Lower lobe of right lung (tissue), 2 donors: ENCODE results near the gene FXYD7. TPM values are rescaled to one million over a fixed set of nuclear protein-coding genes. Genes with fewer than 3 reads are reported as not detected.

Experiments
- ATAC-seq, 2 donors: fragments of 200-7000 bp; cut with Tn5 transposase; one replicate each; pipeline ENCODE4 v1.9.1; 2020 to 2022; ENCODE audit warnings: mild to moderate bottlenecking in 2 of 2, moderate library complexity in 2 of 2
- DNase-seq: peaks from one replicate; pipeline ENCODE4 v3.0.0-alpha.2; 2020
- H3K27ac ChIP-seq: fragments of 200-600 bp; one replicate; pipeline ENCODE4 v1.8.0; 2022
- H3K27me3 ChIP-seq: fragments of 200-600 bp; one replicate; pipeline ENCODE4 v1.8.0; 2022; ENCODE audit warnings: low read depth
- H3K36me3 ChIP-seq: fragments of 200-600 bp; one replicate; pipeline ENCODE4 v1.8.0; 2022; ENCODE audit warnings: mild to moderate bottlenecking
- H3K4me1 ChIP-seq: fragments of 200-600 bp; one replicate; pipeline ENCODE4 v1.8.0; 2022
- H3K4me3 ChIP-seq: fragments of 200-600 bp; one replicate; pipeline ENCODE4 v1.8.0; 2022; ENCODE audit warnings: mild to moderate bottlenecking
- H3K9me3 ChIP-seq: fragments of 200-600 bp; one replicate; pipeline ENCODE4 v1.8.0; 2022
- intact Hi-C: fragments of 100-400 bp; cut with DNase I; formaldehyde crosslinking; loops from one replicate; pipeline ENCODE4 v1.11.0; 2022
- total RNA-seq: library from RNA; stranded (reverse); fragmentation: NEBNext Ultra II Directional; extraction: Animal tissue kit (Norgen Biotek cat#: 25700); gene quantifications from one replicate; pipeline ENCODE4 v1.2.1, GENCODE V29; 2021
- TF ChIP-seq, protein P1 (sequence below): fragments of 200-600 bp; IDR thresholded peaks from one replicate; pipeline ENCODE4 v1.8.0; 2022; ENCODE audit warnings: antibody characterized with exemption, mild to moderate bottlenecking
- donor health status: DM: no; HTN: yes; CAD: no; lungs with severe emphysema.

The FXYD7 gene
- total RNA-seq, 1 donor from 2014 or later, result not detected

DNA sequence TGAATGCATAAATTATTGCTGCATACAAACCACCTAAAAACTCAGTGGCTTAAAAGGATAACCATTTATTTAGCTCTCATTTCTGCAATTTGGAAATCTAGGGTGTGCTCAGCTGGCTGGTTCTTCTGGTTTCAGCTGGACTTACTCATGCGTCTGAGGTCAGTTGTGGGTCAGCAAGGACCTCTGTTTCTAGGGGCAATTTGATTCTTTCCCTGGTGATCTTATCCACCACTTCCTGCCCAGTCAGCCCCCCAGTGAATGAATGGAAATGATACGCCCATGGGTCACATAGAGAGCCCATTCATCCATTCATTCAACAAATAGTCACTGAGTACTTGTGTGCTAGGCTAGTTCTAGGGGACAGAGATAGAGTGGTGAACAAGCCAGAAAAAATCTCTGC, 21.4 kb downstream of the FXYD7 start:
- ATAC-seq, result no peak
- Histone ChIP-seq H3K9me3 (peaks cover 35% of the 10 kb centered on the region), H3K4me1 (peaks cover 6% of the 10 kb centered on the region), H3K4me3 (no peak overlapping the region), H3K27ac (no peak overlapping the region), H3K36me3 (peaks cover 66% of the 10 kb centered on the region), H3K27me3 (no peaks in the 10 kb centered on the region)
- TF ChIP-seq, protein P1, sequence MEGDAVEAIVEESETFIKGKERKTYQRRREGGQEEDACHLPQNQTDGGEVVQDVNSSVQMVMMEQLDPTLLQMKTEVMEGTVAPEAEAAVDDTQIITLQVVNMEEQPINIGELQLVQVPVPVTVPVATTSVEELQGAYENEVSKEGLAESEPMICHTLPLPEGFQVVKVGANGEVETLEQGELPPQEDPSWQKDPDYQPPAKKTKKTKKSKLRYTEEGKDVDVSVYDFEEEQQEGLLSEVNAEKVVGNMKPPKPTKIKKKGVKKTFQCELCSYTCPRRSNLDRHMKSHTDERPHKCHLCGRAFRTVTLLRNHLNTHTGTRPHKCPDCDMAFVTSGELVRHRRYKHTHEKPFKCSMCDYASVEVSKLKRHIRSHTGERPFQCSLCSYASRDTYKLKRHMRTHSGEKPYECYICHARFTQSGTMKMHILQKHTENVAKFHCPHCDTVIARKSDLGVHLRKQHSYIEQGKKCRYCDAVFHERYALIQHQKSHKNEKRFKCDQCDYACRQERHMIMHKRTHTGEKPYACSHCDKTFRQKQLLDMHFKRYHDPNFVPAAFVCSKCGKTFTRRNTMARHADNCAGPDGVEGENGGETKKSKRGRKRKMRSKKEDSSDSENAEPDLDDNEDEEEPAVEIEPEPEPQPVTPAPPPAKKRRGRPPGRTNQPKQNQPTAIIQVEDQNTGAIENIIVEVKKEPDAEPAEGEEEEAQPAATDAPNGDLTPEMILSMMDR, result no peak
- intact Hi-C loops, result no loop called here
- DNase-seq, result no peak

DNA sequence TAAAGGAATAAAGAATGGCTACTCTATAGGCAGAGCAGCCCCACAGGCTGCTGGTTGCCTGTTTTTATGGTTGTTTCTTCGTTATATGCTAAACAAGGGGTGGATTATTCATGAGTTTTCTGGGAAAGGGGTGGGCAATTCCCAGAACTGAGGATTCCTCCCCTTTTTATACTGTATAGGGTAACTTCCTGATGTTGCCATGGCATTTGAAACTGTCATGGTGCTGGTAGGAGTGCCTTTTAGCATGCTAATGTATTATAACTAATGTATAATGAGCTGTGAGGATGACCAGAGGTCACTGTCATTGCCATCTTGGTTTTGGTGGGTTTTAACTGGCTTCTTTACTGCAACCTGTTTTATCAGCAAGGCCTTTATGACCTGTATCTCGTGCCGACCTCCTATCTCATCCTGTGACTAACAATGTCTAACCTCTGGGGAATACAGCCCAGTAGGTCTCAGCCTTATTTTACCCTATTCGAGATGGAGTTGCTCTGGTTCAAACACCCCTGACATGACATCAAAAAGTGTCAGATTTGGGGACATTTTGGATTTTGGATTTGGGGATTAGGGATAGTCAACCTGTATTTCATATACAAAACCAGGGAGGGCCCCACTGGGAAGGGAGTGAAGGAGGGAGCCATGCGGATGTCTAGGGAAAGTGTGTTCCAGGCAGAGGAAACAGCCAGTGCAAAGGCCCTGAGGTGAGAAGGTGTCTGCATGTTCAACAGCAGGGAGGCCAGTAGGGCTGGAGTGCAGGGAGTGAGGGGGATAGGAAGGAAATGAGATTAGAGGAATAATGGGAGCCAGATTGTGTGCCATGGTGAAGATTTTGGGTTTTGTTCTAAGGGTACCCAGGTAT, 22.4 kb downstream of the FXYD7 start:
- Histone ChIP-seq H3K4me3 (no peak overlapping the region), H3K9me3 (peaks cover 35% of the 10 kb centered on the region), H3K27ac (no peak overlapping the region), H3K4me1 (peaks cover 6% of the 10 kb centered on the region), H3K27me3 (no peaks in the 10 kb centered on the region), H3K36me3 (peaks cover 63% of the 10 kb centered on the region)
- TF ChIP-seq, protein P1, result no peak
- ATAC-seq (no peak), DNase-seq (no peak)
- intact Hi-C loops, result no loop called here

DNA sequence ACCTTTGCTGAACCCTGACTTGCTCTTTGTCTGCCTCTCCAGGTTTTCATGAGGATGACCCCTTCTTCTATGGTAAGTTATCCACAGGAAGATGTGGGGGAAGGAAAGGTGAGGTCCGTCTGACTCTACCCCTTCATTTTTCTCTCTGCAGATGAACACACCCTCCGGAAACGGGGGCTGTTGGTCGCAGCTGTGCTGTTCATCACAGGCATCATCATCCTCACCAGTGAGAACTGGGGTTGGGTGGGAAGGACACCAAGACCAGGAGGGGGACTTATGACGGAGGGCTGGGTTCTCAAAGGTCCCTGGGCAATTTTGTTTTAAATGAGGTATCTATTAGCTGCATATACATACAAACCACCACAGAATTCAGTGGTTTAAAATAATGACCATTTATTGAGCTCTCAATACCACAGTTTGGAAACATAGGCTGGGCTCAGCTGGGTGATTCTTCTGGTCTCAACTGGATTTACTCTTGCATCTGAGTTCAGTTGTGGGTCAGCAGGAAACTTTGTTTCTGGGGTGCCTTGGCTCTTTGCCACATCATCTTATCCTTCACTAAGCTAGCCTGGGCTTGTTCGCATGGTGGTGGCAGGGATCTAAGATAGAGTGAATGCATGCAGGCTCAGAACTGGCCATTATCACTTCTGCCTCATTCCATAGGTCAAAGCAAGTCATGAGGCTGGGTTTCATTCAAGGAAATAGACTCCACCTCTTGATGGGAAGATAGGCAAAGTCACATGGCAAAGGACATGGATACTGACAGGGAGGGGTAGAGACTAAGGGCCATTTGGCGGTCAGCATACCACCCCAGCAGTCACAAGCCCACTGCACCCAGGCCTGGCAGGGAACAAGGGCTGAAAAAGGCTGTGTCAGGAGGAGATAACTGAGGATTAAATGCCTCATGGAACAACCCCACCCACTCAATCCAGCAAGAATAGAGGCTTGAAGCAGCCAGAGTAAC, 23.3 kb downstream of the FXYD7 start:
- TF ChIP-seq, protein P1, result no peak
- H3K4me3 ChIP-seq, result no peak overlapping the region
- ATAC-seq (no peak), DNase-seq (no peak)
- intact Hi-C loops, result no loop called here
- peaks cover 35% of the 10 kb centered on the region for H3K9me3 ChIP-seq
- H3K36me3 ChIP-seq, result peaks cover 55% of the 10 kb centered on the region
- H3K4me1 ChIP-seq, result peaks cover 7% of the 10 kb centered on the region
- H3K27me3 ChIP-seq, result no peaks in the 10 kb centered on the region
- peak overlapping the region; percentile 56 for H3K27ac ChIP-seq

DNA sequence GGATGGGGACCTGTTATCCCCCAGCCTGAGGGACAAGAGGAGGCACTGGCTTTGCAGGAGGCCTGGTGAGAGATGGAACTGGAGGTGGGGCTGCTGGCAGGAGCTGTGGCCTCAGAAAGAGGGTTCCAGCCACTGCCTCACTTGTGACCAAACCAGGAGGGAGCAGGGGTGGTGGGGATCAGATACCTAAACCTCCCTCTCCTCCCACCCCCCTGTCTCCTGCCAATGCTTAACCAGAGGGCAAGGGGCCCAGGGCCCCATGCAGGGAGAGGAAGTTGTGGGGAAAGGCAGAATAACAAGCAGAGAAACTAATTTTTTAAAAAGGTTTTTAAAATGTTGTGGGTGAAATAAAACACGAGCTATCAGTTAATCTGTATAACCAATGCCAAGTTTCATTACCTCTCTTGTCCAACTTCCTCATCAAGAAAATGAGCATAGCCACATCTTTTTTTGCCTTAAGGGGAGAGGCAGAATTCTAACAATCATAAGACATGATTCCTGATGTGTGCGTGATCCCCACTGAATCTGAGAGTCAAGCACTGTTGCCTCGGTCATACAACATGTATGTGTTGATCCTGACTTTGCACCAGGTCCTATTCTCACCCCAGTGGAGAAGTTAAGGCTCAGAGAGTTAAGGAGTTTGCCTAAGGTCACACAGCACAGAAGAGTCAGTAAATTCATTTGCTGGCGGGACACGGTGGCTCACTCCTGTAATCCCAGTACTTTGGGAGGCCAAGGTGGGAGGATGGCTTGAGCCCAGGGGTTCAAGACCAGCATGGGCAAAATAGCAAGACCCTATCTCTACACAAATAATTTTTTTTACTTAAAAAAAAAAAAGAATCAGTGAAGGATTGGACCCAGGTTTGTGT, 24.4 kb downstream of the FXYD7 start:
- DNase-seq (no peak), ATAC-seq (no peak)
- Histone ChIP-seq H3K27ac (peak overlapping the region; percentile 56), H3K4me1 (peaks cover 16% of the 10 kb centered on the region), H3K9me3 (peaks cover 28% of the 10 kb centered on the region), H3K27me3 (no peaks in the 10 kb centered on the region), H3K4me3 (no peak overlapping the region), H3K36me3 (peaks cover 44% of the 10 kb centered on the region)
- TF ChIP-seq, protein P1, result no peak
- intact Hi-C loops, result no loop called here

DNA sequence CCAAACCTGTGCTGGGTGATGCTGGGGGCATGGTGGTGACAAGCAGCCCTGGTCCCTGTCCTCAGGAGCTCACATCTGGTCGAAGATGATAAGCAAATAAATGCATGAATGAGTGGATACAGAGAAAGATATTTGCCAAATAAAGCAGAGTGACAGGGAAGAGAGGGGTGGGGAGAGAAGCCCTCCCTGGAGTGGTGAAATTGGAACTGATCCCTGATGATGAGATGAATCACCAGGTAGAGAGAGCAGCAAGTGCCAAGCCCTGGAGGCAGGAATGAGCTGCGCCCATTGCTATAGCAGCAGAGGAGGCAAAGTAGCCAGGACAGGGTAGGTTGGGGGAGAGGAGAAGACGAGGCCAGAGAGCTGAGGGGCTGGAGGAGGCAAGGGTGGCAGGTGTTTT, 25.1 kb downstream of the FXYD7 start:
- peaks cover 40% of the 10 kb centered on the region for H3K36me3 ChIP-seq

More for the DNA sequence above, 25.1 kb downstream of the FXYD7 start:
- Histone ChIP-seq H3K27me3 (no peaks in the 10 kb centered on the region), H3K4me1 (peaks cover 16% of the 10 kb centered on the region), H3K27ac (no peak overlapping the region), H3K4me3 (no peak overlapping the region), H3K9me3 (peaks cover 25% of the 10 kb centered on the region)
- DNase-seq (no peak), ATAC-seq (no peak)
- intact Hi-C loops, result no loop called here
- TF ChIP-seq, protein P1, result no peak
